WTC11 (cell line): Measurements from ENCODE around the gene FBXW2. TPM values are rescaled to one million over a fixed set of nuclear protein-coding genes. Genes with fewer than 3 reads are reported as not detected.

Experiments
- ATAC-seq: fragments of 200-7000 bp; cut with Tn5 transposase; 2 replicates; pipeline ENCODE4 v1.10.0; 2021; ENCODE audit warnings: mild to moderate bottlenecking, moderate library complexity
- CTCF ChIA-PET: fragments of 300-600 bp; sonication (Branson Sonifier 250); formaldehyde crosslinking; loops from one replicate; lab custom pipeline; 2021; ENCODE audit warnings: antibody characterized with exemption; lab: Charles Lee
- POLR2A ChIA-PET: fragments of 350-600 bp; sonication (Branson Sonifier 250); formaldehyde crosslinking; loops from one replicate; lab custom pipeline; 2021; ENCODE audit warnings: antibody characterized with exemption; lab: Charles Lee
- DNase-seq: peaks from one replicate; pipeline ENCODE4 v3.0.0; 2021; ENCODE audit warnings: low spot score
- H3K27ac Mint-ChIP-seq: 2 replicates; pipeline ENCODE4 v1.8.0; 2021; ENCODE audit warnings: mixed read lengths
- H3K27me3 Mint-ChIP-seq: 2 replicates; pipeline ENCODE4 v1.8.0; 2021; ENCODE audit warnings: low read depth, mild to moderate bottlenecking, moderate library complexity, mixed read lengths
- H3K36me3 Mint-ChIP-seq: 2 replicates; pipeline ENCODE4 v1.8.0; 2021; ENCODE audit warnings: mixed read lengths
- H3K4me1 Mint-ChIP-seq: 2 replicates; pipeline ENCODE4 v1.8.0; 2022; ENCODE audit warnings: mixed read lengths
- H3K4me3 Mint-ChIP-seq: 2 replicates; pipeline ENCODE4 v1.8.0; 2021; ENCODE audit warnings: mild to moderate bottlenecking, moderate library complexity, mixed read lengths
- H3K9me3 Mint-ChIP-seq: 2 replicates; pipeline ENCODE4 v1.8.0; 2021; ENCODE audit warnings: mixed read lengths
- HMGA2 ChIP-seq: fragments of 250-450 bp; sonication (Bioruptor Pico); IDR thresholded peaks from 2 replicates; pipeline ENCODE4 v1.4.0; 2021; ENCODE audit warnings: mild to moderate bottlenecking, moderate library complexity
- JAZF1 ChIP-seq: fragments of 250-450 bp; sonication (Bioruptor Pico); IDR thresholded peaks from 2 replicates; pipeline ENCODE4 v1.9.0; 2021; ENCODE audit warnings: moderate library complexity, mild to moderate bottlenecking, inconsistent platforms
- JUN ChIP-seq: sonication (generic); formaldehyde crosslinking; IDR thresholded peaks from 2 replicates; pipeline ENCODE4 v1.8.0; 2023; ENCODE audit warnings: mild to moderate bottlenecking, missing genetic modification reagents
- NFATC4 ChIP-seq: fragments of 250-450 bp; sonication (Bioruptor Pico); IDR thresholded peaks from 2 replicates; pipeline ENCODE4 v1.9.0; 2021; ENCODE audit warnings: mild to moderate bottlenecking
- PRRX2 ChIP-seq: fragments of 250-450 bp; sonication (Bioruptor Pico); IDR thresholded peaks from 2 replicates; pipeline ENCODE4 v1.8.0; 2021; ENCODE audit warnings: mild to moderate bottlenecking
- SP1 ChIP-seq: sonication (generic); formaldehyde crosslinking; conservative IDR thresholded peaks from 2 replicates; pipeline ENCODE4 v1.8.1; 2022; ENCODE audit warnings: missing genetic modification reagents
- TEAD1 ChIP-seq: sonication (generic); formaldehyde crosslinking; IDR thresholded peaks from 2 replicates; pipeline ENCODE4 v1.8.0; 2022; ENCODE audit warnings: mild to moderate bottlenecking, missing genetic modification reagents
- TEAD4 ChIP-seq: sonication (generic); formaldehyde crosslinking; IDR thresholded peaks from 2 replicates; pipeline ENCODE4 v1.8.0; 2022; ENCODE audit warnings: mild to moderate bottlenecking, missing genetic modification reagents
- ZNF121 ChIP-seq: sonication (generic); formaldehyde crosslinking; IDR thresholded peaks from 2 replicates; pipeline ENCODE4 v1.8.0; 2023; ENCODE audit warnings: missing genetic modification reagents
- ZNF138 ChIP-seq: sonication (generic); formaldehyde crosslinking; conservative IDR thresholded peaks from 2 replicates; pipeline ENCODE4 v1.8.1; 2022; ENCODE audit warnings: mild to moderate bottlenecking, moderate library complexity, missing genetic modification reagents
- ZNF219 ChIP-seq: sonication (generic); formaldehyde crosslinking; IDR thresholded peaks from 2 replicates; pipeline ENCODE4 v1.8.0; 2023; ENCODE audit warnings: missing genetic modification reagents, mild to moderate bottlenecking, borderline replicate concordance
- ZNF416 ChIP-seq: fragments of 250-450 bp; sonication (Bioruptor Pico); IDR thresholded peaks from 2 replicates; pipeline ENCODE4 v1.9.0; 2021; ENCODE audit warnings: mild to moderate bottlenecking, inconsistent platforms
- total RNA-seq: library from RNA; stranded (reverse); gene quantifications from 3 replicates; pipeline ENCODE4 v1.2.3, GENCODE V29; 2021
- TF ChIP-seq, protein P1 (sequence below): sonication (generic); formaldehyde crosslinking; IDR thresholded peaks from 2 replicates; pipeline ENCODE4 v1.8.0; 2023; ENCODE audit warnings: missing genetic modification reagents
- TF ChIP-seq, protein P2 (sequence below): sonication (generic); formaldehyde crosslinking; conservative IDR thresholded peaks from 2 replicates; pipeline ENCODE4 v1.8.1; 2023; ENCODE audit warnings: mild to moderate bottlenecking, low read depth, missing genetic modification reagents, moderate library complexity
- TF ChIP-seq, protein P3 (sequence below): fragments of 250-450 bp; sonication (Bioruptor Pico); IDR thresholded peaks from 2 replicates; pipeline ENCODE4 v1.8.0; 2021; ENCODE audit warnings: mild to moderate bottlenecking
- TF ChIP-seq, protein P4 (sequence below): fragments of 200-600 bp; IDR thresholded peaks from 2 replicates; pipeline ENCODE4 v1.8.0; 2022; ENCODE audit warnings: antibody characterized with exemption
- TF ChIP-seq, protein P5 (sequence below): sonication (generic); formaldehyde crosslinking; IDR thresholded peaks from 2 replicates; pipeline ENCODE4 v1.8.0; 2023; ENCODE audit warnings: mild to moderate bottlenecking, missing genetic modification reagents
- TF ChIP-seq, protein P6 (sequence below): sonication (generic); formaldehyde crosslinking; IDR thresholded peaks from 2 replicates; pipeline ENCODE4 v1.8.0; 2023; ENCODE audit warnings: missing genetic modification reagents, mild to moderate bottlenecking, borderline replicate concordance
- TF ChIP-seq, protein P7 (sequence below): sonication (generic); formaldehyde crosslinking; IDR thresholded peaks from 2 replicates; pipeline ENCODE4 v1.8.0; 2022; ENCODE audit warnings: mild to moderate bottlenecking, missing genetic modification reagents
- TF ChIP-seq, protein P8 (sequence below): sonication (generic); formaldehyde crosslinking; IDR thresholded peaks from 2 replicates; pipeline ENCODE4 v1.8.0; 2022; ENCODE audit warnings: mild to moderate bottlenecking, missing genetic modification reagents

The FBXW2 gene
- total RNA-seq, 1 experiment from 2014 or later: 59.8 TPM

DNA sequence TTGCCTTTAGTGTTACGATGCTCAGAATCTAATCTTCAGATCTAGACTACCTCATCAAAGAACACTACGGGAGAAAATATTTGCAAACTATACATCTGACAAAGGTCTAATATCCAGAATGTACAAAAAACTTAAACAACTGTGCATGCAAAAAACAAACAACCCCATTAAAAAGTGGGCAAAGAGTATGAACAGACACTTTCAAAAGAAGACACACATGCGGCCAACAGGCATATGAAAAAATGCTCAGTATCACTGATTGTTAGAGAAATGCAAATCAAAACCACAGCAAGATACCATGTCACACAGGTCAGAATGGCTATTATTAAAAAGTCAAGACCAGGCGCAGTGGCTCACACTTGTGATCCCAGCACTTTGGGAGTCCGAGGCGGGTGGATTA lies 47.9 kb downstream of the FBXW2 start (continued):
- TF ChIP-seq, protein P1, sequence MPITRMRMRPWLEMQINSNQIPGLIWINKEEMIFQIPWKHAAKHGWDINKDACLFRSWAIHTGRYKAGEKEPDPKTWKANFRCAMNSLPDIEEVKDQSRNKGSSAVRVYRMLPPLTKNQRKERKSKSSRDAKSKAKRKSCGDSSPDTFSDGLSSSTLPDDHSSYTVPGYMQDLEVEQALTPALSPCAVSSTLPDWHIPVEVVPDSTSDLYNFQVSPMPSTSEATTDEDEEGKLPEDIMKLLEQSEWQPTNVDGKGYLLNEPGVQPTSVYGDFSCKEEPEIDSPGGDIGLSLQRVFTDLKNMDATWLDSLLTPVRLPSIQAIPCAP: no peak
- no peak for TF ChIP-seq SP1 (CRISPR knock-in tag)
- no peak for TF ChIP-seq ZNF416 (CRISPR knock-in tag)
- no peak for TF ChIP-seq HMGA2 (CRISPR knock-in tag)
- TF ChIP-seq, protein P2, sequence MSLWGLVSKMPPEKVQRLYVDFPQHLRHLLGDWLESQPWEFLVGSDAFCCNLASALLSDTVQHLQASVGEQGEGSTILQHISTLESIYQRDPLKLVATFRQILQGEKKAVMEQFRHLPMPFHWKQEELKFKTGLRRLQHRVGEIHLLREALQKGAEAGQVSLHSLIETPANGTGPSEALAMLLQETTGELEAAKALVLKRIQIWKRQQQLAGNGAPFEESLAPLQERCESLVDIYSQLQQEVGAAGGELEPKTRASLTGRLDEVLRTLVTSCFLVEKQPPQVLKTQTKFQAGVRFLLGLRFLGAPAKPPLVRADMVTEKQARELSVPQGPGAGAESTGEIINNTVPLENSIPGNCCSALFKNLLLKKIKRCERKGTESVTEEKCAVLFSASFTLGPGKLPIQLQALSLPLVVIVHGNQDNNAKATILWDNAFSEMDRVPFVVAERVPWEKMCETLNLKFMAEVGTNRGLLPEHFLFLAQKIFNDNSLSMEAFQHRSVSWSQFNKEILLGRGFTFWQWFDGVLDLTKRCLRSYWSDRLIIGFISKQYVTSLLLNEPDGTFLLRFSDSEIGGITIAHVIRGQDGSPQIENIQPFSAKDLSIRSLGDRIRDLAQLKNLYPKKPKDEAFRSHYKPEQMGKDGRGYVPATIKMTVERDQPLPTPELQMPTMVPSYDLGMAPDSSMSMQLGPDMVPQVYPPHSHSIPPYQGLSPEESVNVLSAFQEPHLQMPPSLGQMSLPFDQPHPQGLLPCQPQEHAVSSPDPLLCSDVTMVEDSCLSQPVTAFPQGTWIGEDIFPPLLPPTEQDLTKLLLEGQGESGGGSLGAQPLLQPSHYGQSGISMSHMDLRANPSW: no peak
- no peak for TF ChIP-seq PRRX2
- TF ChIP-seq TEAD4: no peak

DNA sequence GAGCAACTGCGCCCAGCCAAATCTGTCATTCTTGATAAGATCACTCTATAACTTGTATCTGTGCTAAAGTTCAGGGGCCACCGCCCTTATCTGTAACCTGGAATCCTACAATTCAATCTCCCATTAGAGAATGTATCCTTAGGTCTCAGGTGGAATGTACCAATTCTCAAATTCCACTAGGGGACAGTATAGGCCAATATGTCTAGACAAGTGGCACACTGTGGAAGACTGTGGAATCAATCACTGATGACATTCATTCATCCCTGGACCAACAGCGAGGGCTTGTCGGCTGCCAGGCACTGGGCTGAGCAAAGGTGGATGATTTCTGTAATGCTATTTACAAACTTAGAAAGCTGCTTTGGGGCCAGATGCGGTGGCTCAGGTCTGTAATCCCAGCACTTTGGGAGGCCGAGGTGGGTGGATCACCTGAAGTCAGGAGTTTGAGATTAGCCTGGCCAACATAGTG lies 50.2 kb downstream of the FBXW2 start:
- DNase-seq (no peak), ATAC-seq (peak; percentile 94)
- Mint-ChIP-seq H3K4me3 (no peak overlapping the region), H3K27me3 (no peaks in the 10 kb centered on the region), H3K36me3 (0 out of 2 replicates have a peak, but pooled peaks cover 5% of the 10 kb centered on the region), H3K27ac (no peak overlapping the region), H3K4me1 (peaks cover 2% of the 10 kb centered on the region; the same call in 1 of the 2 replicates), H3K9me3 (peaks cover 11% of the 10 kb centered on the region; the same call in 1 of the 2 replicates)
- POLR2A ChIA-PET: no interaction called here
- CTCF ChIA-PET: interaction anchor here (1.1 to 1.4 kb wide), 2 partner anchors 10 to 13 kb away, joined by 3 to 4 read pairs; no protein-coding TSS in a partner anchor
- TF ChIP-seq NFATC4 (CRISPR knock-in tag) (no peak), TEAD1 (CRISPR knock-in tag) (peak; percentile 36; the same call in 1 of the 2 replicates), ZNF121 (CRISPR knock-in tag) (peak; percentile 37; the same call in 1 of the 2 replicates), JUN (no peak), TEAD4 (no peak), JAZF1 (CRISPR knock-in tag) (no peak), ZNF219 (CRISPR knock-in tag) (no peak), ZNF138 (CRISPR knock-in tag) (no peak)
- TF ChIP-seq, protein P3, sequence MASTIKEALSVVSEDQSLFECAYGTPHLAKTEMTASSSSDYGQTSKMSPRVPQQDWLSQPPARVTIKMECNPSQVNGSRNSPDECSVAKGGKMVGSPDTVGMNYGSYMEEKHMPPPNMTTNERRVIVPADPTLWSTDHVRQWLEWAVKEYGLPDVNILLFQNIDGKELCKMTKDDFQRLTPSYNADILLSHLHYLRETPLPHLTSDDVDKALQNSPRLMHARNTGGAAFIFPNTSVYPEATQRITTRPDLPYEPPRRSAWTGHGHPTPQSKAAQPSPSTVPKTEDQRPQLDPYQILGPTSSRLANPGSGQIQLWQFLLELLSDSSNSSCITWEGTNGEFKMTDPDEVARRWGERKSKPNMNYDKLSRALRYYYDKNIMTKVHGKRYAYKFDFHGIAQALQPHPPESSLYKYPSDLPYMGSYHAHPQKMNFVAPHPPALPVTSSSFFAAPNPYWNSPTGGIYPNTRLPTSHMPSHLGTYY (CRISPR knock-in tag): no peak
- TF ChIP-seq, protein P4, sequence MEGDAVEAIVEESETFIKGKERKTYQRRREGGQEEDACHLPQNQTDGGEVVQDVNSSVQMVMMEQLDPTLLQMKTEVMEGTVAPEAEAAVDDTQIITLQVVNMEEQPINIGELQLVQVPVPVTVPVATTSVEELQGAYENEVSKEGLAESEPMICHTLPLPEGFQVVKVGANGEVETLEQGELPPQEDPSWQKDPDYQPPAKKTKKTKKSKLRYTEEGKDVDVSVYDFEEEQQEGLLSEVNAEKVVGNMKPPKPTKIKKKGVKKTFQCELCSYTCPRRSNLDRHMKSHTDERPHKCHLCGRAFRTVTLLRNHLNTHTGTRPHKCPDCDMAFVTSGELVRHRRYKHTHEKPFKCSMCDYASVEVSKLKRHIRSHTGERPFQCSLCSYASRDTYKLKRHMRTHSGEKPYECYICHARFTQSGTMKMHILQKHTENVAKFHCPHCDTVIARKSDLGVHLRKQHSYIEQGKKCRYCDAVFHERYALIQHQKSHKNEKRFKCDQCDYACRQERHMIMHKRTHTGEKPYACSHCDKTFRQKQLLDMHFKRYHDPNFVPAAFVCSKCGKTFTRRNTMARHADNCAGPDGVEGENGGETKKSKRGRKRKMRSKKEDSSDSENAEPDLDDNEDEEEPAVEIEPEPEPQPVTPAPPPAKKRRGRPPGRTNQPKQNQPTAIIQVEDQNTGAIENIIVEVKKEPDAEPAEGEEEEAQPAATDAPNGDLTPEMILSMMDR: peak; percentile 44
- TF ChIP-seq, protein P5, sequence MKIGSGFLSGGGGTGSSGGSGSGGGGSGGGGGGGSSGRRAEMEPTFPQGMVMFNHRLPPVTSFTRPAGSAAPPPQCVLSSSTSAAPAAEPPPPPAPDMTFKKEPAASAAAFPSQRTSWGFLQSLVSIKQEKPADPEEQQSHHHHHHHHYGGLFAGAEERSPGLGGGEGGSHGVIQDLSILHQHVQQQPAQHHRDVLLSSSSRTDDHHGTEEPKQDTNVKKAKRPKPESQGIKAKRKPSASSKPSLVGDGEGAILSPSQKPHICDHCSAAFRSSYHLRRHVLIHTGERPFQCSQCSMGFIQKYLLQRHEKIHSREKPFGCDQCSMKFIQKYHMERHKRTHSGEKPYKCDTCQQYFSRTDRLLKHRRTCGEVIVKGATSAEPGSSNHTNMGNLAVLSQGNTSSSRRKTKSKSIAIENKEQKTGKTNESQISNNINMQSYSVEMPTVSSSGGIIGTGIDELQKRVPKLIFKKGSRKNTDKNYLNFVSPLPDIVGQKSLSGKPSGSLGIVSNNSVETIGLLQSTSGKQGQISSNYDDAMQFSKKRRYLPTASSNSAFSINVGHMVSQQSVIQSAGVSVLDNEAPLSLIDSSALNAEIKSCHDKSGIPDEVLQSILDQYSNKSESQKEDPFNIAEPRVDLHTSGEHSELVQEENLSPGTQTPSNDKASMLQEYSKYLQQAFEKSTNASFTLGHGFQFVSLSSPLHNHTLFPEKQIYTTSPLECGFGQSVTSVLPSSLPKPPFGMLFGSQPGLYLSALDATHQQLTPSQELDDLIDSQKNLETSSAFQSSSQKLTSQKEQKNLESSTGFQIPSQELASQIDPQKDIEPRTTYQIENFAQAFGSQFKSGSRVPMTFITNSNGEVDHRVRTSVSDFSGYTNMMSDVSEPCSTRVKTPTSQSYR (CRISPR knock-in tag): no peak
- TF ChIP-seq, protein P6, sequence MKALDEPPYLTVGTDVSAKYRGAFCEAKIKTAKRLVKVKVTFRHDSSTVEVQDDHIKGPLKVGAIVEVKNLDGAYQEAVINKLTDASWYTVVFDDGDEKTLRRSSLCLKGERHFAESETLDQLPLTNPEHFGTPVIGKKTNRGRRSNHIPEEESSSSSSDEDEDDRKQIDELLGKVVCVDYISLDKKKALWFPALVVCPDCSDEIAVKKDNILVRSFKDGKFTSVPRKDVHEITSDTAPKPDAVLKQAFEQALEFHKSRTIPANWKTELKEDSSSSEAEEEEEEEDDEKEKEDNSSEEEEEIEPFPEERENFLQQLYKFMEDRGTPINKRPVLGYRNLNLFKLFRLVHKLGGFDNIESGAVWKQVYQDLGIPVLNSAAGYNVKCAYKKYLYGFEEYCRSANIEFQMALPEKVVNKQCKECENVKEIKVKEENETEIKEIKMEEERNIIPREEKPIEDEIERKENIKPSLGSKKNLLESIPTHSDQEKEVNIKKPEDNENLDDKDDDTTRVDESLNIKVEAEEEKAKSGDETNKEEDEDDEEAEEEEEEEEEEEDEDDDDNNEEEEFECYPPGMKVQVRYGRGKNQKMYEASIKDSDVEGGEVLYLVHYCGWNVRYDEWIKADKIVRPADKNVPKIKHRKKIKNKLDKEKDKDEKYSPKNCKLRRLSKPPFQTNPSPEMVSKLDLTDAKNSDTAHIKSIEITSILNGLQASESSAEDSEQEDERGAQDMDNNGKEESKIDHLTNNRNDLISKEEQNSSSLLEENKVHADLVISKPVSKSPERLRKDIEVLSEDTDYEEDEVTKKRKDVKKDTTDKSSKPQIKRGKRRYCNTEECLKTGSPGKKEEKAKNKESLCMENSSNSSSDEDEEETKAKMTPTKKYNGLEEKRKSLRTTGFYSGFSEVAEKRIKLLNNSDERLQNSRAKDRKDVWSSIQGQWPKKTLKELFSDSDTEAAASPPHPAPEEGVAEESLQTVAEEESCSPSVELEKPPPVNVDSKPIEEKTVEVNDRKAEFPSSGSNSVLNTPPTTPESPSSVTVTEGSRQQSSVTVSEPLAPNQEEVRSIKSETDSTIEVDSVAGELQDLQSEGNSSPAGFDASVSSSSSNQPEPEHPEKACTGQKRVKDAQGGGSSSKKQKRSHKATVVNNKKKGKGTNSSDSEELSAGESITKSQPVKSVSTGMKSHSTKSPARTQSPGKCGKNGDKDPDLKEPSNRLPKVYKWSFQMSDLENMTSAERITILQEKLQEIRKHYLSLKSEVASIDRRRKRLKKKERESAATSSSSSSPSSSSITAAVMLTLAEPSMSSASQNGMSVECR (CRISPR knock-in tag): no peak
- TF ChIP-seq, protein P7, sequence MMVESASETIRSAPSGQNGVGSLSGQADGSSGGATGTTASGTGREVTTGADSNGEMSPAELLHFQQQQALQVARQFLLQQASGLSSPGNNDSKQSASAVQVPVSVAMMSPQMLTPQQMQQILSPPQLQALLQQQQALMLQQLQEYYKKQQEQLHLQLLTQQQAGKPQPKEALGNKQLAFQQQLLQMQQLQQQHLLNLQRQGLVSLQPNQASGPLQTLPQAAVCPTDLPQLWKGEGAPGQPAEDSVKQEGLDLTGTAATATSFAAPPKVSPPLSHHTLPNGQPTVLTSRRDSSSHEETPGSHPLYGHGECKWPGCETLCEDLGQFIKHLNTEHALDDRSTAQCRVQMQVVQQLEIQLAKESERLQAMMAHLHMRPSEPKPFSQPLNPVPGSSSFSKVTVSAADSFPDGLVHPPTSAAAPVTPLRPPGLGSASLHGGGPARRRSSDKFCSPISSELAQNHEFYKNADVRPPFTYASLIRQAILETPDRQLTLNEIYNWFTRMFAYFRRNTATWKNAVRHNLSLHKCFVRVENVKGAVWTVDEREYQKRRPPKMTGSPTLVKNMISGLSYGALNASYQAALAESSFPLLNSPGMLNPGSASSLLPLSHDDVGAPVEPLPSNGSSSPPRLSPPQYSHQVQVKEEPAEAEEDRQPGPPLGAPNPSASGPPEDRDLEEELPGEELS (CRISPR knock-in tag): no peak
- TF ChIP-seq, protein P8, sequence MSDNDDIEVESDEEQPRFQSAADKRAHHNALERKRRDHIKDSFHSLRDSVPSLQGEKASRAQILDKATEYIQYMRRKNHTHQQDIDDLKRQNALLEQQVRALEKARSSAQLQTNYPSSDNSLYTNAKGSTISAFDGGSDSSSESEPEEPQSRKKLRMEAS: no peak
